Kidney (tissue), 14 donors: Measurements from ENCODE around the gene CPLX3. TPM values are rescaled to one million over a fixed set of nuclear protein-coding genes. Genes with fewer than 3 reads are reported as not detected.

Experiments
- DNase-seq, 5 donors: peaks; one replicate each; pipeline ENCODE4 v3.0.0-alpha.2; 2013 to 2020
- FAIRE-seq: peaks from 2 replicates; lab custom pipeline; 2012; peaks lifted over from hg19 to GRCh38; lab: Jason Lieb, UNC
- H3K27ac ChIP-seq, 2 donors: one replicate each; pipeline ENCODE4 v1.7.0; 2013; ENCODE audit warnings: low read depth in 2 of 2, low read length in 2 of 2, inconsistent platforms in 1 of 2
- H3K27me3 ChIP-seq: one replicate; pipeline ENCODE4 v1.7.1; 2013; ENCODE audit warnings: low read length, inconsistent platforms; ENCODE audit not compliant: control insufficient read depth, insufficient read depth
- H3K36me3 ChIP-seq, 3 donors: one replicate each; pipeline versions ENCODE4 v1.7.0 to v1.7.1; 2013; ENCODE audit warnings: low read length in 3 of 3, control low read depth in 1 of 3, inconsistent platforms in 1 of 3; ENCODE audit not compliant: insufficient read depth in 3 of 3, control insufficient read depth in 2 of 3
- H3K4me1 ChIP-seq, 3 donors: one replicate each; pipeline versions ENCODE4 v1.7.0 to v1.7.1; 2013; ENCODE audit warnings: low read length in 3 of 3, inconsistent platforms in 1 of 3, low read depth in 1 of 3; ENCODE audit not compliant: control insufficient read depth in 2 of 3, insufficient read depth in 2 of 3
- H3K4me3 ChIP-seq, 3 donors: one replicate each; pipeline versions ENCODE4 v1.7.0 to v1.8.1; 2013; ENCODE audit warnings: low read length in 3 of 3, control low read depth in 1 of 3, inconsistent platforms in 1 of 3
- H3K9ac ChIP-seq, 3 donors: one replicate each; pipeline versions ENCODE4 v1.7.0 to v1.7.1; 2013; ENCODE audit warnings: low read length in 3 of 3, control low read depth in 1 of 3, inconsistent platforms in 1 of 3
- H3K9me3 ChIP-seq, 3 donors: one replicate each; pipeline versions ENCODE4 v1.7.0 to v1.7.1; 2013; ENCODE audit warnings: low read length in 3 of 3, control low read depth in 1 of 3, inconsistent platforms in 1 of 3; ENCODE audit not compliant: control insufficient read depth in 2 of 3, insufficient read depth in 1 of 3
- CTCF ChIP-seq: IDR thresholded peaks from 3 replicates; pipeline ENCODE4 v1.5.1; 2012; ENCODE audit warnings: mild to moderate bottlenecking, moderate library complexity, borderline replicate concordance; ENCODE audit not compliant: insufficient read depth; ENCODE audit errors: extremely low read depth
- intact Hi-C: fragments of 100-400 bp; cut with DNase I; formaldehyde crosslinking; loops from one replicate; pipeline ENCODE4 v1.11.1; 2022
- polyA plus RNA-seq: library from polyadenylated mRNA; stranded (reverse); fragments of 350-450 nt; fragmentation: Illumina TruSeq; extraction: RNeasy Lipid Tissue Mini Kit (QIAGEN cat#74804); gene quantifications from one replicate; pipeline ENCODE4 v1.2.3, GENCODE V29; 2014; ENCODE audit warnings: low read depth, low replicate concordance; ENCODE audit not compliant: insufficient read depth
- total RNA-seq: library from RNA; stranded (reverse); fragmentation: NEBNext Ultra II Directional; extraction: Animal tissue kit (Norgen Biotek cat#: 25700); gene quantifications from one replicate; pipeline ENCODE4 v1.2.1, GENCODE V29; 2021
- donor health status: control.
- donor health status: control.
- donor health status: control.
- donor health status: control.
- donor health status: control.
- donor health status: DM: yes; HTN: yes; CAD: no.
- donor health status: Normal renal cell carcinoma (clear cell type).

Gene CPLX3
- total and polyA plus RNA-seq, 2 donors from 2014 or later: not detected

GRCh38 chr15:74844319-74845207 lies 18.1 kb downstream of the CPLX3 start:
- intact Hi-C loops: no loop called here
- H3K4me1 ChIP-seq: peaks cover 0 to 43% (median 26%) of the 10 kb centered on the region in 3 donors
- H3K9ac ChIP-seq: no peak overlapping the region
- TF ChIP-seq CTCF: no peak
- DNase-seq: peak in 1 of 5 donors; percentile 41
- peaks cover 0 to 25% (median 10%) of the 10 kb centered on the region in 3 donors for H3K36me3 ChIP-seq
- no peak overlapping the region for H3K4me3 ChIP-seq
- peak overlapping the region in 1 of 2 donors; percentile 15 for H3K27ac ChIP-seq
- H3K9me3 ChIP-seq: no peaks in the 10 kb centered on the region
- H3K27me3 ChIP-seq: no peaks in the 10 kb centered on the region
- no peak for FAIRE-seq

- FAIRE-seq: no peak
- H3K36me3 ChIP-seq: peaks cover 0 to 27% (median 13%) of the 10 kb centered on the region in 3 donors
Measured at GRCh38 chr15:74845208-74845568, 18.8 kb downstream of the CPLX3 start.

GRCh38 chr15:74845581-74845980 lies 19.2 kb downstream of the CPLX3 start:
- no peaks in the 10 kb centered on the region for H3K27me3 ChIP-seq
- FAIRE-seq: no peak
- intact Hi-C loops: no loop called here

More at GRCh38 chr15:74845208-74845568, 18.8 kb downstream of the CPLX3 start:
- H3K27me3 ChIP-seq: no peaks in the 10 kb centered on the region
- intact Hi-C loops: no loop called here
- H3K4me3 ChIP-seq: no peak overlapping the region
- H3K9ac ChIP-seq: no peak overlapping the region
- TF ChIP-seq CTCF: no peak
- H3K4me1 ChIP-seq: peaks cover 0 to 43% (median 26%) of the 10 kb centered on the region in 3 donors
- no peaks in the 10 kb centered on the region for H3K9me3 ChIP-seq
- H3K27ac ChIP-seq: no peak overlapping the region
- peak in 1 of 5 donors; percentile 68 for DNase-seq

More at GRCh38 chr15:74845581-74845980, 19.2 kb downstream of the CPLX3 start:
- Histone ChIP-seq H3K36me3 (peaks cover 0 to 31% (median 15%) of the 10 kb centered on the region in 3 donors), H3K9ac (no peak overlapping the region), H3K27ac (no peak overlapping the region), H3K4me1 (peaks cover 0 to 43% (median 26%) of the 10 kb centered on the region in 3 donors), H3K4me3 (no peak overlapping the region), H3K9me3 (no peaks in the 10 kb centered on the region)
- DNase-seq: peak in 1 of 5 donors; percentile 58
- no peak for TF ChIP-seq CTCF
